Endothelial cell (in vitro differentiated cells): Measurements from ENCODE around the gene GPRIN3. TPM values are rescaled to one million over a fixed set of nuclear protein-coding genes. Genes with fewer than 3 reads are reported as not detected.

Experiments
- DNase-seq: peaks from one replicate; pipeline ENCODE4 v3.0.0; 2021; ENCODE audit warnings: low spot score
- H3K27ac Mint-ChIP-seq: one replicate; pipeline ENCODE4 v1.8.0; 2021; ENCODE audit warnings: mixed read lengths, inconsistent platforms; ENCODE audit not compliant: unreplicated experiment
- H3K27me3 Mint-ChIP-seq: one replicate; pipeline ENCODE4 v1.8.0; 2021; ENCODE audit warnings: mild to moderate bottlenecking, moderate library complexity, mixed read lengths, inconsistent platforms; ENCODE audit not compliant: unreplicated experiment
- H3K36me3 Mint-ChIP-seq: one replicate; pipeline ENCODE4 v1.8.0; 2021; ENCODE audit warnings: mild to moderate bottlenecking, low read depth, mixed read lengths, inconsistent platforms; ENCODE audit not compliant: unreplicated experiment
- H3K4me1 Mint-ChIP-seq: one replicate; pipeline ENCODE4 v1.8.0; 2021; ENCODE audit warnings: mild to moderate bottlenecking, mixed read lengths, inconsistent platforms; ENCODE audit not compliant: unreplicated experiment
- H3K4me3 Mint-ChIP-seq: one replicate; pipeline ENCODE4 v1.8.0; 2021; ENCODE audit warnings: mild to moderate bottlenecking, mixed read lengths, inconsistent platforms; ENCODE audit not compliant: unreplicated experiment
- H3K9me3 Mint-ChIP-seq: one replicate; pipeline ENCODE4 v1.8.0; 2021; ENCODE audit warnings: mixed read lengths, inconsistent platforms; ENCODE audit not compliant: unreplicated experiment
- total RNA-seq: library from RNA; stranded (reverse); fragmentation: NEBNext Ultra II Directional; extraction: Animal tissue kit (Norgen Biotek cat#: 25700); gene quantifications from one replicate; pipeline ENCODE4 v1.2.1, GENCODE V29; 2021; ENCODE audit not compliant: unreplicated experiment
- TF ChIP-seq, protein P1 (sequence below): fragments of 200-600 bp; sonication (generic); IDR thresholded peaks from one replicate; pipeline ENCODE4 v1.5.0; 2021; ENCODE audit warnings: antibody characterized with exemption; ENCODE audit not compliant: unreplicated experiment

The GPRIN3 gene
- total RNA-seq, 1 donor from 2014 or later, result 8.9 TPM

DNA sequence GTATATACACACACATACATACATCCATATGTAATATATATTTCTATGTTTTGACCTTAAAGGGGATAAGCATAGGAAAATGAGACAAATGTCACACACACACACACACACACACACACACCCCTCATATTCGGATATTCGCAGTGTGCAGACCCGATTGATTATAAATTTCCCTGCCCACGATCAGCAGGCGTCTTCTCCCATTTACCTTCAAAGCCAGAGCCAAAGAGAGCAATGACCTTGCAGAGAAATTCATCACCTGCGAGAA, 488 bp downstream of the GPRIN3 start:
- TF ChIP-seq, protein P1, sequence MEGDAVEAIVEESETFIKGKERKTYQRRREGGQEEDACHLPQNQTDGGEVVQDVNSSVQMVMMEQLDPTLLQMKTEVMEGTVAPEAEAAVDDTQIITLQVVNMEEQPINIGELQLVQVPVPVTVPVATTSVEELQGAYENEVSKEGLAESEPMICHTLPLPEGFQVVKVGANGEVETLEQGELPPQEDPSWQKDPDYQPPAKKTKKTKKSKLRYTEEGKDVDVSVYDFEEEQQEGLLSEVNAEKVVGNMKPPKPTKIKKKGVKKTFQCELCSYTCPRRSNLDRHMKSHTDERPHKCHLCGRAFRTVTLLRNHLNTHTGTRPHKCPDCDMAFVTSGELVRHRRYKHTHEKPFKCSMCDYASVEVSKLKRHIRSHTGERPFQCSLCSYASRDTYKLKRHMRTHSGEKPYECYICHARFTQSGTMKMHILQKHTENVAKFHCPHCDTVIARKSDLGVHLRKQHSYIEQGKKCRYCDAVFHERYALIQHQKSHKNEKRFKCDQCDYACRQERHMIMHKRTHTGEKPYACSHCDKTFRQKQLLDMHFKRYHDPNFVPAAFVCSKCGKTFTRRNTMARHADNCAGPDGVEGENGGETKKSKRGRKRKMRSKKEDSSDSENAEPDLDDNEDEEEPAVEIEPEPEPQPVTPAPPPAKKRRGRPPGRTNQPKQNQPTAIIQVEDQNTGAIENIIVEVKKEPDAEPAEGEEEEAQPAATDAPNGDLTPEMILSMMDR, result no peak
- H3K4me1 Mint-ChIP-seq, result peaks cover 15% of the 10 kb centered on the region

DNA sequence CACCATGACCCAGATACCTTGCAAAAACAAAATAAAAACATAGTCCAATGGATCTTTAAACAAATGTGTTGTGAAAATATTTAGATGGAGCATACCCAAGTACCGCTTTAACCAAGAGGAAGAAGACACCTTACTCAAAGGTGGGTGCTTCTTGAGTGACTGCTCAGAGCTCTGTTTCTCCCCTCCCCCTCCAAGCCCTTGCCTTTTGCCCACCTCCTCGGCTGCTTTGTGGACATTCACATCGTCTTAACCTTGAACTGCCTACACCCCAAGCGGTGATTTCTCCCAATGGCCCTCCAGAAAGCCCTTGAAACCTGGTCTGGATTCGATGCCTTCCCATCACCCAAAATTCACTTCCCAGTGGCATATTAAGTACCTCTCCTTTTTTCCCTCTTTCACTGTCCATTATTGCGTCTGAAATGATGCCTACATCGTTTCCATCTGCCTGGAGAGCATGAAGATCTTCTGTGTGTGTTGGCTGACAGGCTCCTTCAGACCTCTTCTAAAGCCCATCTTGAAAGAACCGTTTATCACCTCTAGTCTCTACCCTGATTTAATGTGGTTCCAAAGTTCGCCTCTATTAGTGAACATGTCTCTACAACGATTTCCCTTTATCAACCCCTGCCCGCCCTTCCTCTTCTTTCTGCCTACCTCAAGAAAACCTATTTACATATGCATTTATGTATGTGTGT, 968 bp downstream of the GPRIN3 start:
- Mint-ChIP-seq H3K4me3 (peak overlapping the region; percentile 95), H3K27ac (no peak overlapping the region), H3K27me3 (peaks cover 11% of the 10 kb centered on the region), H3K4me1 (peaks cover 15% of the 10 kb centered on the region), H3K36me3 (peaks cover 5% of the 10 kb centered on the region), H3K9me3 (no peaks in the 10 kb centered on the region)
- TF ChIP-seq, protein P1, result no peak
- no peak for DNase-seq

More for the DNA sequence above, 488 bp downstream of the GPRIN3 start:
- no peak for DNase-seq
- Mint-ChIP-seq H3K36me3 (peaks cover 5% of the 10 kb centered on the region), H3K4me3 (peak overlapping the region; percentile 95), H3K9me3 (no peaks in the 10 kb centered on the region), H3K27ac (no peak overlapping the region), H3K27me3 (peaks cover 11% of the 10 kb centered on the region)

DNA sequence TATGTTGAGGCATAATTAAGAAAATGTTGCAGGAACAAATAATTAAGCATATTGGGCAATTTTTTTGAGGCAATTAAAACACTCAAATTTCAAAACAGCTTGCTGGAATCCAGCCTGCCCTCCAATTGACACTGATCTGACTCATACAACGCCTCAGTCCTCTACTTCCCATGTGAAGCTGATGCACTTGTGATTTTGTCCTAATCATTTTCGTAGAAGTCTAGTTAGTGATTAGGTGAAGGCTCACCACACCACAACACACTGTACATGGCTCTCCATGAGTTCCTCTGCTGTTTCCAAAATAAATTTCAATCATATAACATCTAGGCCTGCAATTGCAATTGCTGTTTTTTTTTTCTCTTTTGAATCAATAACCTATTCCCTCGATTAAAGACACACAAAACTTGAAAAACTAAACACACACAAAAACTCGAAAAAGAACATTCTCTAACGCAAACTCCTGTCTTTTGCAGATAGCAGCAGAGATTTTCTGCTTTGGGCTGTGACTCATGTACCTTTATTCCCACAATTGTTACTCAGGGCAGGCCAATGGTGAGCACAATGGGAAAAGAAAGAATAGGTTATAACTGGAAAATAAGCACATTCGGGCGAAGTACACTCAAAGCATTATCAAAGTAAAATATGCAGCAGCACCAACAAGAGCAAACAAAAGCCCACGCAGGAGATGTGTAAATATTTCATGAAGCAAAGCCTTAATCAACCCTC, 1.7 kb downstream of the GPRIN3 start:
- H3K4me3 Mint-ChIP-seq, result peak overlapping the region; percentile 95
- peaks cover 15% of the 10 kb centered on the region for H3K4me1 Mint-ChIP-seq
- peaks cover 11% of the 10 kb centered on the region for H3K27me3 Mint-ChIP-seq
- TF ChIP-seq, protein P1, result no peak
- H3K27ac Mint-ChIP-seq, result no peak overlapping the region
- no peak for DNase-seq
- H3K36me3 Mint-ChIP-seq, result peaks cover 5% of the 10 kb centered on the region
- no peaks in the 10 kb centered on the region for H3K9me3 Mint-ChIP-seq

DNA sequence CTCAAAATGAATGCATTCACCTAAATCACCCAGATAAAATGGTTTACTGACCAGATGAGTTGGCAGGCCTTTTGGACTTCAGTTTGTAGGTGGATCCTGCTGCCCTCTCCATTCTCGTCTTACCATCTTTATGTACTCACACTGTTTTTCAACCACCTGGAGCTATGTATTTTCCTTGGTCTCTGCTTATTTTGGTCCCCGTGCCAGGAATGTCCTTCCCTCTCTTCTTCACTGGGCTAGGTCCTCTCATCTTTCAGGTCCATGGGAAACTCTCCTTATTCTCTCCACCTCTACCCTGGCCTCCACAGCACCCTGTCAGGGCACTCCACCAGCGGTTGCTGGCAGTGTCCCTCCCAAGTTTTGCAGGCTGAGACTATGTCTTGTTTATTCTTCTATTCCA, 2.6 kb downstream of the GPRIN3 start:
- TF ChIP-seq, protein P1, result no peak
- peaks cover 11% of the 10 kb centered on the region for H3K27me3 Mint-ChIP-seq
- H3K36me3 Mint-ChIP-seq, result peaks cover 5% of the 10 kb centered on the region
- peaks cover 15% of the 10 kb centered on the region for H3K4me1 Mint-ChIP-seq
- DNase-seq, result no peak
- no peaks in the 10 kb centered on the region for H3K9me3 Mint-ChIP-seq
- H3K4me3 Mint-ChIP-seq, result no peak overlapping the region
- no peak overlapping the region for H3K27ac Mint-ChIP-seq

DNA sequence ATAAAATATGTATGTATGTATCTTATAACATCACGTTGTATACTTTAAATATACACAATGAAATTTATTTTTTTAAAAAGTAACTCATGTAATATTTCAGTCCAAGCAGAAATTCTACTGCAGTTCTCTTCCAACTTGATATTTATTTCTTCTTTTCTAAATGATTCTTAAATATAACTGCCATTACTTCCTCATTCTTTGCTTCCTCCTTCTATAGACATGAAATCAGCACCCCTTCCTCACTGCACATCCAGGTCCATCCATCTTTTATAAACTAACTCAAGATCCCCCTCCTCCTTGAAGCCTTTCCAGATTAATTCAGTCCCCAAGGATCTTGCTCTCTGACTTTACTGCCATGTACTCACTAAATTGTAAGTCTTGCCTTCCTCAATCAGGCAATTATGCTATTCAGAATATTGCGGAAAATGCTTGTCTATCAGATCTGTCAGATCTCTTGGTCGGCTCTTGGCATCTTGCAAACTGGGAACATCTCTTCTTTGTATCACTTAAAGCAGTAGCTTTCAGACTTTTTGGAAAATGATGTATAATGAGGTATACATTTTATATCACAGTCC, 3.7 kb downstream of the GPRIN3 start:
- no peak for DNase-seq
- peaks cover 20% of the 10 kb centered on the region for H3K4me1 Mint-ChIP-seq
- no peak overlapping the region for H3K4me3 Mint-ChIP-seq

More for the DNA sequence above, 3.7 kb downstream of the GPRIN3 start:
- H3K36me3 Mint-ChIP-seq, result peaks cover 5% of the 10 kb centered on the region
- H3K27ac Mint-ChIP-seq, result no peak overlapping the region
- no peaks in the 10 kb centered on the region for H3K9me3 Mint-ChIP-seq
- TF ChIP-seq, protein P1, result no peak
- H3K27me3 Mint-ChIP-seq, result peaks cover 11% of the 10 kb centered on the region
